GM23248 (cell line): ENCODE results near the gene AP3B1.

Experiments
- EZH2 ChIP-seq: fragments of 200-600 bp; sonication (generic); IDR thresholded peaks from 2 replicates; pipeline ENCODE4 v1.6.1; 2018; ENCODE audit warnings: antibody characterized with exemption, mild to moderate bottlenecking; ENCODE audit not compliant: insufficient read depth, poor library complexity, severe bottlenecking
- EZH2phosphoT487 ChIP-seq: fragments of 200-600 bp; sonication (generic); IDR thresholded peaks from 2 replicates; pipeline ENCODE4 v1.6.1; 2018; ENCODE audit warnings: antibody characterized with exemption, moderate library complexity, mild to moderate bottlenecking, low read depth; ENCODE audit not compliant: insufficient read depth

DNA sequence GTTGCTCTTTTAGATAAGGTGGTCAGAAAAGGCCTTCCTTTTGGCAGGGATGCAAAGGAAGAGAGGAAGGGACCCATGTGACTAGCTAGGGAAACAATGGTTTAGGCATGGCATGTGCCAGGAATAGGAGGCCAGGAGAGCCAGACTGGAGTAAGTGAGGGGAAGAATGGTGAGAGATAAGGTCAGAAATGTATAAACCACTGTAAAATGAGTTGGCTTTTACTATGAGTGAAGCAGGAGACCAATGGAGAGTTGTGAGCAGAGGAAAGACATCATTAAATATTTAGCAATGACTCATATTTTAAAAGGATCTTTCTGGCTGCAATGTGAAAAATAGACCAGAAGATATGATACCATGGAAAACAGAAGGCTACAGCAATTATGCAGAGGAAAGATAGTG lies 50.9 kb downstream of the AP3B1 start:
- TF ChIP-seq EZH2, result no peak
- TF ChIP-seq EZH2phosphoT487, result no peak
